Inflammatory macrophage treated with lipopolysaccharide for 4 hours (primary cell): ENCODE measurements around the gene MOK.
A peak's percentile ranks its signal among the peaks of the same experiment; 100 is the strongest.
"Not testable (repeated sequence)": the region's sequence is repeated elsewhere in the genome, so short reads cannot be mapped to it uniquely, and the experiment has no call there.

Experiments used
- DNase-seq: peaks from one replicate; pipeline ENCODE4 v3.0.0-alpha.2; 2020

MOK gene

GRCh38 chr14:102280376-102280962 lies 24.5 kb downstream of the MOK start:
- DNase-seq = no peak

- DNase-seq = no peak
These were observed 25.1 kb downstream of the MOK start for GRCh38 chr14:102279688-102280348.

- no peak for DNase-seq
These were observed 25.7 kb downstream of the MOK start for GRCh38 chr14:102279282-102279681.

GRCh38 chr14:102278631-102278935 lies 26.4 kb downstream of the MOK start:
- DNase-seq = no peak

GRCh38 chr14:102277874-102278630 lies 26.9 kb downstream of the MOK start:
- no peak for DNase-seq

- peak; percentile 30 for DNase-seq
These were observed 29.1 kb downstream of the MOK start for GRCh38 chr14:102275866-102276265.

- no peak for DNase-seq
These were observed 32.6 kb downstream of the MOK start for GRCh38 chr14:102272392-102272791.

- no peak for DNase-seq
These were observed 40.2 kb downstream of the MOK start for GRCh38 chr14:102264775-102265174.

- DNase-seq = no peak
These were observed 40.6 kb downstream of the MOK start for GRCh38 chr14:102264355-102264754.

- DNase-seq = no peak
These were observed 42.0 kb downstream of the MOK start for GRCh38 chr14:102262929-102263462.

GRCh38 chr14:102258136-102258535 lies 46.8 kb downstream of the MOK start:
- DNase-seq = no peak

GRCh38 chr14:102256716-102257115 lies 48.2 kb downstream of the MOK start:
- DNase-seq = no peak

GRCh38 chr14:102255401-102256190 lies 49.4 kb downstream of the MOK start:
- no peak for DNase-seq

GRCh38 chr14:102252834-102253801 lies 51.8 kb downstream of the MOK start:
- no peak for DNase-seq

GRCh38 chr14:102251161-102251560 lies 53.8 kb downstream of the MOK start:
- no peak for DNase-seq

GRCh38 chr14:102250636-102251035 lies 54.3 kb downstream of the MOK start:
- no peak for DNase-seq

- no peak for DNase-seq
These were observed 55.0 kb downstream of the MOK start for GRCh38 chr14:102249981-102250380.

- DNase-seq = no peak
These were observed 55.9 kb downstream of the MOK start for GRCh38 chr14:102249041-102249440.

GRCh38 chr14:102248121-102248520 lies 56.8 kb downstream of the MOK start:
- no peak for DNase-seq

GRCh38 chr14:102246071-102246470 lies 58.9 kb downstream of the MOK start:
- no peak for DNase-seq

GRCh38 chr14:102243795-102244194 lies 61.2 kb downstream of the MOK start:
- not testable (repeated sequence) for DNase-seq

- no peak for DNase-seq
These were observed 63.8 kb downstream of the MOK start for GRCh38 chr14:102241147-102241546.
